ENCODE results near the gene CDCP1.
"Not testable (repeated sequence)": the region's sequence is repeated elsewhere in the genome, so short reads cannot be mapped to it uniquely, and the experiment has no call there.

The CDCP1 gene

GRCh38 chr3:45152307-45152706 is 6.1 kb upstream of the CDCP1 start:
- no peak for TF ChIP-seq CTCF (IDR thresholded peaks at IDR 0.05; ENCODE audit: borderline replicate concordance, control extremely low read depth, extremely low read depth, insufficient read depth, missing control alignments)
- DNase-seq (ENCODE audit: low spot score) = no peak
- in situ Hi-C loops (cut with MboI; ENCODE audit: low sequenced_read_pairs, unreplicated experiment) = no loop called here

DNA sequence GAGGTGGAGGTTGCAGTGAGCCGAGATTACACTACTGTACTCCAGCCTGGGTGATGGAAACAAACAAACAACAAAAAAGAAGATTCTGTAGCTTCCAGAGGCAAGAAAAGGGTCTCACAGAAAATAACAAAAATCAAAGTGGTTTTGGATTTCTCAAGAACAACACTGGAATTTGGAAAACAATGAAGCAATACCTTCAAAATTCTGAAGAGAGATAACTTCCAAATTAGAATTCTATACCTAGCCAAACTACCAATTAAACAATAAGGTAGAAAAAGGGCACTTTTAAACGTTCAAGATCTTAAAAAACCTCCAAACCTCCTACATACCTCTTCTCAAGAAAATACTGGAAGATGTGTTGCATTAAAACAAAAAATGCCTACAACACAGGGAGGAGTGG is 4.9 kb upstream of the CDCP1 start:
- in situ Hi-C loops (cut with MboI; ENCODE audit: low sequenced_read_pairs, unreplicated experiment) = no loop called here
- no peak for DNase-seq (ENCODE audit: low spot score)
- no peak for TF ChIP-seq CTCF (IDR thresholded peaks at IDR 0.05; ENCODE audit: borderline replicate concordance, control extremely low read depth, extremely low read depth, insufficient read depth, missing control alignments)

- in situ Hi-C loops (cut with MboI; ENCODE audit: low sequenced_read_pairs, unreplicated experiment) = no loop called here
- TF ChIP-seq CTCF (IDR thresholded peaks at IDR 0.05; ENCODE audit: borderline replicate concordance, control extremely low read depth, extremely low read depth, insufficient read depth, missing control alignments) = no peak
Observed at GRCh38 chr3:45148921-45149320, 2.7 kb upstream of the CDCP1 start.

DNA sequence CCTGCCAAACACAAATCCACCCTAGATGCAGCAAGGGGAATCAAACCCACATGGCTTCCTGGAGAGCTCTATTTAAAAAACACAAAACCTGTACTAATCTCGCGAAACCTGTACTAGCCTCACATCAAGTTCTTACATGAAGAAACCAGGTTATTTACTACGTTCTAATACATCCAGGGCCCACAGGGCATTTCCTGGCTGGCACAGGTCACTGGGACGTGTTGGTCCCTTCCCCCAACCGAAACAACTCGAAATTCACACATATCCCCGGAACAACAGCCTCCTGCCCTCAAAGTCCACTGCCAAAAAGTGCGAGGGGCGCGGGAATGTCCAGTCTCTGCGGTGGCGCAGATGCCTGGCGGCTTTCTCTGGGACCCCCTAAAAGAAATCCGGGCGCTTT is 955 bp downstream of the CDCP1 start:
- TF ChIP-seq CTCF (IDR thresholded peaks at IDR 0.05; ENCODE audit: borderline replicate concordance, control extremely low read depth, extremely low read depth, insufficient read depth, missing control alignments) = no peak
- no peak for DNase-seq (ENCODE audit: low spot score)
- in situ Hi-C loops (cut with MboI; ENCODE audit: low sequenced_read_pairs, unreplicated experiment) = no loop called here

More at GRCh38 chr3:45148921-45149320, 2.7 kb upstream of the CDCP1 start:
- no peak for DNase-seq (ENCODE audit: low spot score)

- in situ Hi-C loops (cut with MboI; ENCODE audit: low sequenced_read_pairs, unreplicated experiment) = no loop called here
- no peak for TF ChIP-seq CTCF (IDR thresholded peaks at IDR 0.05; ENCODE audit: borderline replicate concordance, control extremely low read depth, extremely low read depth, insufficient read depth, missing control alignments)
- DNase-seq (ENCODE audit: low spot score) = peak; percentile 40
Observed at GRCh38 chr3:45143673-45144671, 2.2 kb downstream of the CDCP1 start.

- in situ Hi-C loops (cut with MboI; ENCODE audit: low sequenced_read_pairs, unreplicated experiment); DNase-seq (ENCODE audit: low spot score): not testable (repeated sequence)
Observed at GRCh38 chr3:45140770-45141155, 5.4 kb downstream of the CDCP1 start.

DNA sequence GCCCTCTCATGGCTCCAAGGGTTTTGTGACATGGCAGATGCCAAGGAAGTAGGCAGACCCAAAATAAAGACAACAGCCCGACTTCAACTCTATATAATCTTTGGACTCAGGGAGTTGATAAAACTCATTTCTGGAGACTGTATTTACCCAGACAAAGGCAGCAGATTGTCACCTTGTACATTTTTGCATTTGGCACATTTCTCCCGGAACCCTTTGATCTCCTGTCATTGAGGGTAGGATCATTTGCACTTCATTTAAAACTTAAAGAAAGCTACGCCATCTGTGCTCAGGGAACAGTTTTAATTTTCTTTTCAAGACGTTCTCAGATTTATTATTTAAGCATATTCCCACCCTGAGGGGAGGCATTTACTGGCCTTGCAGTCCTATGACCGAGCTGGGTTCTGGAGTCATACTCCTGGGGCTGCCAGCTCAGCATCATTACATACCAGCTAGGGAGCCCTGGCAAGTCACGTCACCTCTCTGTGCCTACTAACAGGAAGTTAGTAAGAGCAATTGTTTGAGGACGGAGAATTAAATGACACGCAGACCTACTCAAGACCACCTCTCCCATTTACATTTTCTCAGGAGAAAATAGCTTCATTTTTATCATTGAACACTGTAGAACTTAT is 5.9 kb downstream of the CDCP1 start:
- in situ Hi-C loops (cut with MboI; ENCODE audit: low sequenced_read_pairs, unreplicated experiment) = no loop called here
- no peak for TF ChIP-seq CTCF (IDR thresholded peaks at IDR 0.05; ENCODE audit: borderline replicate concordance, control extremely low read depth, extremely low read depth, insufficient read depth, missing control alignments)
- no peak for DNase-seq (ENCODE audit: low spot score)
